ENCODE results near the gene RELN. TPM values are rescaled to one million over a fixed set of nuclear protein-coding genes. Genes with fewer than 3 reads are reported as not detected.

Gene RELN
- total RNA-seq, 6 donors from 2014 or later: 1.1 to 3.6 (median 2.6) TPM; not detected in 1

GRCh38 chr7:103560136-103560535, 429.3 kb downstream of the RELN start:
- Histone ChIP-seq H3K27ac (no peak overlapping the region), H3K4me1 (no peaks in the 10 kb centered on the region), H3K4me3 (no peak overlapping the region), H3K27me3 (no peaks in the 10 kb centered on the region), H3K9me3 (no peaks in the 10 kb centered on the region), H3K36me3 (no peaks in the 10 kb centered on the region)
- ATAC-seq (ENCODE audit: low FRiP score in 2 of 2): no peak
- TF ChIP-seq, protein P1, sequence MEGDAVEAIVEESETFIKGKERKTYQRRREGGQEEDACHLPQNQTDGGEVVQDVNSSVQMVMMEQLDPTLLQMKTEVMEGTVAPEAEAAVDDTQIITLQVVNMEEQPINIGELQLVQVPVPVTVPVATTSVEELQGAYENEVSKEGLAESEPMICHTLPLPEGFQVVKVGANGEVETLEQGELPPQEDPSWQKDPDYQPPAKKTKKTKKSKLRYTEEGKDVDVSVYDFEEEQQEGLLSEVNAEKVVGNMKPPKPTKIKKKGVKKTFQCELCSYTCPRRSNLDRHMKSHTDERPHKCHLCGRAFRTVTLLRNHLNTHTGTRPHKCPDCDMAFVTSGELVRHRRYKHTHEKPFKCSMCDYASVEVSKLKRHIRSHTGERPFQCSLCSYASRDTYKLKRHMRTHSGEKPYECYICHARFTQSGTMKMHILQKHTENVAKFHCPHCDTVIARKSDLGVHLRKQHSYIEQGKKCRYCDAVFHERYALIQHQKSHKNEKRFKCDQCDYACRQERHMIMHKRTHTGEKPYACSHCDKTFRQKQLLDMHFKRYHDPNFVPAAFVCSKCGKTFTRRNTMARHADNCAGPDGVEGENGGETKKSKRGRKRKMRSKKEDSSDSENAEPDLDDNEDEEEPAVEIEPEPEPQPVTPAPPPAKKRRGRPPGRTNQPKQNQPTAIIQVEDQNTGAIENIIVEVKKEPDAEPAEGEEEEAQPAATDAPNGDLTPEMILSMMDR (IDR thresholded peaks at IDR 0.05): no peak
- TF ChIP-seq POLR2A (IDR thresholded peaks at IDR 0.05): no peak
- TF ChIP-seq EP300 (IDR thresholded peaks at IDR 0.05): no peak
- no peak for TF ChIP-seq POLR2AphosphoS5 (IDR thresholded peaks at IDR 0.05)
- 53 to 56% methylated on average over 1 of the region's 1 CpG for WGBS, 2 donors
- no peak for DNase-seq

GRCh38 chr7:103551016-103551415, 438.4 kb downstream of the RELN start:
- DNase-seq: no peak
- no peaks in the 10 kb centered on the region for H3K9me3 ChIP-seq
- no peak overlapping the region for H3K4me3 ChIP-seq
- 82 to 84% methylated on average over 12 of the region's 12 CpGs for whole genome bisulfite sequencing, 2 donors
- no peaks in the 10 kb centered on the region for H3K36me3 ChIP-seq
- H3K4me1 ChIP-seq: no peaks in the 10 kb centered on the region
- no peak overlapping the region for H3K27ac ChIP-seq
- ATAC-seq (ENCODE audit: low FRiP score in 2 of 2): no peak
- H3K27me3 ChIP-seq: no peaks in the 10 kb centered on the region
- no peak for TF ChIP-seq EP300 (IDR thresholded peaks at IDR 0.05)
- no peak for TF ChIP-seq POLR2A (IDR thresholded peaks at IDR 0.05)
- TF ChIP-seq, protein P1 (IDR thresholded peaks at IDR 0.05): no peak
- TF ChIP-seq POLR2AphosphoS5 (IDR thresholded peaks at IDR 0.05): no peak

GRCh38 chr7:103549786-103550185, 439.7 kb downstream of the RELN start:
- H3K36me3 ChIP-seq: no peaks in the 10 kb centered on the region
- TF ChIP-seq POLR2AphosphoS5 (IDR thresholded peaks at IDR 0.05): no peak
- TF ChIP-seq EP300 (IDR thresholded peaks at IDR 0.05): no peak
- no peak overlapping the region for H3K27ac ChIP-seq
- ATAC-seq (ENCODE audit: low FRiP score in 2 of 2) (no peak), DNase-seq (no peak)
- no peaks in the 10 kb centered on the region for H3K4me1 ChIP-seq
- H3K9me3 ChIP-seq: no peaks in the 10 kb centered on the region
- H3K27me3 ChIP-seq: no peaks in the 10 kb centered on the region
- 64 to 79% methylated on average over 2 of the region's 2 CpGs for WGBS, 2 donors
- H3K4me3 ChIP-seq: no peak overlapping the region

DNA sequence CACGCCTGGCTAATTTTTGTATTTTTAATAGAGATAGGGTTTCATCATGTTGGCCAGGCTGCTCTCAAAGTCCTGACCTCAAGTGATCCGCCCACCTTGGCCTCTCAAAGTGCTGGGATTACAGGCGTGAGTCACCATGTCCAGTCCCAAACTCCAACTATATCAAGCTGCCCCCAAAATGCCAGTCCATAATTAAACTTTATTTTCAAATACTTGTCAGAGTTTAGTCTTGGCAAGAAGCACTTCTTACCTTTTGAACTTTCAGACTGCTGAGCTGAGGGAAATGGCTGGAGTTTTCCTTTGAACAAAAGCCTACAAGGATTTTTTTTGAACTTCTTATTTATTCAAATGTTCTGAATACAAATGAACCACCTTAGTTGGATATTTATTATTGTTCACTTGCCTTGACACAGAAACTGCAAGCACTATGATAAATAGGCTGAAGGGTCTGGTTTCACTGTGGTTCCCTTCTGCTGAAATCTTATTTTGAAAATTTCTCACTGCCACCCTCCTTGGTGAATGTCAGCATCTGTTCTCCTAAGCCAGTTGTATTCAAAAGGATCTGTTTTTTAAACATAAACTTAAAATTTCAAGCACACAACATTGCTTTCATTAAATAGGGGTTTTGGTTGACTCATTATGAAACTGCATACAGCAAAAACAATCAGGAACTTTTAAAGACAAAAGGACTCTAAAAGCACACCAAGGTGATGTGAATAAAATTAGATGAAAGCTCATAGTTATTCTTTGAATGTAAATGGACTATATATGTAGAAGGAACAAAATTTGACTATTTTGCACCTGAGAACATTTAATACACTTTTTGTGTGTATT, 441.8 kb downstream of the RELN start:
- H3K27me3 ChIP-seq: no peaks in the 10 kb centered on the region
- 80% methylated on average over 3 of the region's 3 CpGs for WGBS, 2 donors
- H3K27ac ChIP-seq: no peak overlapping the region
- H3K4me3 ChIP-seq: no peak overlapping the region
- TF ChIP-seq POLR2A (IDR thresholded peaks at IDR 0.05) (no peak), POLR2AphosphoS5 (IDR thresholded peaks at IDR 0.05) (no peak), EP300 (IDR thresholded peaks at IDR 0.05) (no peak)
- TF ChIP-seq, protein P1 (IDR thresholded peaks at IDR 0.05): no peak
- no peak for ATAC-seq (ENCODE audit: low FRiP score in 2 of 2)
- DNase-seq: no peak
- no peaks in the 10 kb centered on the region for H3K9me3 ChIP-seq
- H3K36me3 ChIP-seq: no peaks in the 10 kb centered on the region
- no peaks in the 10 kb centered on the region for H3K4me1 ChIP-seq

DNA sequence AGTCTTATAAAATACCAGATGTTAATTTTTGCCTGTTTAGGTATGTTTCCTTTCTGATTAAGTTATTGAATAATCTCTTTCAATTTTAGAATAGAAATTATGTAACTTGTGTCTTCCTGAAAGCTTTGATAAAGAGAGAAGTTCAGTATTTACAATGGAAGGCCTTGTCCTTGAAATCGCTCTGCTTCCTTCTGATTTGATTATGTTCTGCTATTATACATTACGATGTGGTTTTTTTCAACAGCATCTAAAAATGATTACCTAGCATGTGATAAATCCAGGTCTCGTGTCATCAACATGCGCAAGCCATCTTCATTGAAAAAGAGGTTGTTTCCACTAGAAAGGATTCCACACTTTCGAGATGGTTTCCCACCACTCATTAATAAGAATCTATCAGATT, 447.0 kb downstream of the RELN start:
- Histone ChIP-seq H3K4me3 (no peak overlapping the region), H3K4me1 (no peaks in the 10 kb centered on the region), H3K27me3 (no peaks in the 10 kb centered on the region), H3K36me3 (no peaks in the 10 kb centered on the region), H3K27ac (no peak overlapping the region), H3K9me3 (no peaks in the 10 kb centered on the region)
- DNase-seq (no peak), ATAC-seq (ENCODE audit: low FRiP score in 2 of 2) (no peak)
- WGBS, 2 donors: 75 to 83% methylated on average over 5 of the region's 5 CpGs
- TF ChIP-seq POLR2AphosphoS5 (IDR thresholded peaks at IDR 0.05) (no peak), EP300 (IDR thresholded peaks at IDR 0.05) (no peak)

- no peak overlapping the region for H3K4me3 ChIP-seq
- H3K27ac ChIP-seq: no peak overlapping the region
- no peak for DNase-seq
- H3K9me3 ChIP-seq: no peaks in the 10 kb centered on the region
- WGBS, 2 donors: 85 to 86% methylated on average over 2 of the region's 2 CpGs
- no peaks in the 10 kb centered on the region for H3K36me3 ChIP-seq
- no peaks in the 10 kb centered on the region for H3K27me3 ChIP-seq
- no peak for ATAC-seq (ENCODE audit: low FRiP score in 2 of 2)
- no peak for TF ChIP-seq POLR2A (IDR thresholded peaks at IDR 0.05)
- no peak for TF ChIP-seq EP300 (IDR thresholded peaks at IDR 0.05)
- TF ChIP-seq POLR2AphosphoS5 (IDR thresholded peaks at IDR 0.05): no peak
- TF ChIP-seq, protein P1 (IDR thresholded peaks at IDR 0.05): no peak
- H3K4me1 ChIP-seq: no peaks in the 10 kb centered on the region
Measured at GRCh38 chr7:103541947-103542346, 447.5 kb downstream of the RELN start.
